DMS53 (cell line): ENCODE measurements around the gene CRISPLD2.
"Not testable (repeated sequence)": the region's sequence is repeated elsewhere in the genome, so short reads cannot be mapped to it uniquely, and the experiment has no call there.

Experiments
- DNase-seq: peaks from one replicate; lab custom pipeline; 2025; lab: John Stamatoyannopoulos, UW

The CRISPLD2 gene

DNA sequence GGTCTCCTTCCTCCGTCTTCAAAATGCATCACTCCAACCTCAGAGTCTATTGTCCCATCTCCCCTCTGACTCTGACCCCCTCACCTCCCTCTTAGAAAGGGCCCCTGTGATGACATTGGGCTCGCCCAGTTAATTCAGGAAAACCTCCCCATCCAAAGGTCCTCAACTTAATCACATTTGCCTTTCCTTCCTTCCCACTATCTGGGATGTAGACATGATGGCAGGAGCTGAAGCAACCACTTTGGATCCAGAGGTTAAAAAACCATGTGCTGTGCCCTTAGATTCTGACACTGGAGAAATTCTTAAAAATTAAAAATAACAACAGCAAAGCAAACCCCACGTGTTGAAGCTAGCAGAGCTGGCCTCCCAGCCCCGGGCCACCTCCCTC lies 111.3 kb downstream of the CRISPLD2 start:
- no peak for DNase-seq

DNA sequence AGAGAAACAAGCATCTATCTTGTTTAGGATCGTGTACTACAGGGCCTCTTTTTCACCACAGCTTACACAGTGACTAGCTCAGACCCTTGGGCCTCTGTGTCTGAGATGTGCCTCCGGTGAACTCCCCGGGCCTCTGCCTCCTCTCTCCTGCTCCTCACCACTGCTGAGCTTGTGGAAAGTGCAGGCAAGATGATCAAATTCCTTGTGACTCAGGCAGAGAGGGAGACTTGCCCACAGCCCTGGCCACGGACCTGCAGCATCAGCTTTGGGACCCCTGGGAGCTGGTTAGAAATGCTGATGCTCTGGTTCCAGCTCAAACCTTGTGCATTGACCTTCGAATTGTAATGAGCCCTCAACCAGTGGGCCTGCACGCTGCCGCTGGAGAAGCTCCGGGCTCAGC lies 111.7 kb downstream of the CRISPLD2 start:
- DNase-seq, result no peak

DNA sequence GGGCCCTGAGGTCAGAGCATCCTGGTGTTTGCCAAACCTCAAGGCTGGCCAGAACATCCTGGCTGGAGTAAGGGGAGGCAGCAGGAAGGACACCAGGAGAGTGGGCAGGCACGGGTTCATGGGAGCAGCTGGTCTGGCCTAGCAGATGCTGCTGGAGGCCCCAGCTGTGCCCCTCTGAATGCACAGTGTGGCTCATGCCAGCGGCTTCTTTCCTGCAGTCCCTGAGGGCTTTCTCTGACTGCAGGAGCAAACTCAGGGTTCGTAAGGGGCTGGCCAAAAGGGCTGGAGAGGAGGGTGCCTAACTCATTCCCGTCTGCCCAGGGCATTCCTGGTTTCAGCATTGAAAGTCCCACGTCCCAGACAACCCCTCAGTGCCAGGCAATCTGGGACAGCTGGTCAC lies 112.9 kb downstream of the CRISPLD2 start:
- DNase-seq, result no peak

DNA sequence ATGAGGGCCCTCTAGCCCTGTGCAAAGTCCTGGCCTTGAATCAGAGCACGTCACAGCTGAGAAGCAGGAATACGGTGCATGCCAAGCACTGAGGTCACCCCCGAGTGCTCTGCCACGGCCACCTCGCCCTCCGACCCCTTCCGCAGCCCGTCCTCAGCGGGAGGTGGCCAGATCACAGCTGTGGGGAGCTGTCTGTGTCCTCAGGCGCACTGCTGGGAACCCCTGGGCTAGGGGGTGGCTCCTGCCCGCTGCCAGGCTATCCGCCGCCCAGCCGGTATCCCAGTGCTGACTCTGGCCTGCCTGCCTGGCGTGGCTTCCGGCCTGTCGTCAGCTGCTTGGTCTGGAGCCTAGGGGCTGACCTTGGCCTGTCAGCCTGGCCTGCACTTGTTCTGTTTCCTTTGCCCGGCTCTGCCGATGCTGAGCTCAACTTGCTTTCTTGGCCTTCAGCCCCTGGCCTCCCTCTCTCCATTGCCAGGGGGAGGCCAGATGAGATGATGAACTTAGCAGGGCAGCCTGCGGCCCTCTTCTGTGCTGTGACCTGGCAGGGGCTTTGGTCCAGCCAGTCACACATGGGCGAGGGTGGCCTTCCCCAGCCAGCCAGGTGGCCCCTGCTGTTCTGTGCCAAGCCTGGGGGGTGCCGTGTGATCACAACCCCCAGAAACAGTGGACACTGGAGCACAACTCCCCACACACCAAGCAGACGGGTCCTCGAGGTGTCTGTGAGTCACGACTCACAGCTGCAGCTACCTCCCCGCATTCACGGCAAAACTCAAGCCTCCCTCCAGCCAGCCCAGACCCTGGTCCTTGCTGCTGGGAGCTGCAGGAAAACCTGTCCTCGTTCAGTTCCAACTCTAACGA lies 114.2 kb downstream of the CRISPLD2 start:
- no peak for DNase-seq

DNA sequence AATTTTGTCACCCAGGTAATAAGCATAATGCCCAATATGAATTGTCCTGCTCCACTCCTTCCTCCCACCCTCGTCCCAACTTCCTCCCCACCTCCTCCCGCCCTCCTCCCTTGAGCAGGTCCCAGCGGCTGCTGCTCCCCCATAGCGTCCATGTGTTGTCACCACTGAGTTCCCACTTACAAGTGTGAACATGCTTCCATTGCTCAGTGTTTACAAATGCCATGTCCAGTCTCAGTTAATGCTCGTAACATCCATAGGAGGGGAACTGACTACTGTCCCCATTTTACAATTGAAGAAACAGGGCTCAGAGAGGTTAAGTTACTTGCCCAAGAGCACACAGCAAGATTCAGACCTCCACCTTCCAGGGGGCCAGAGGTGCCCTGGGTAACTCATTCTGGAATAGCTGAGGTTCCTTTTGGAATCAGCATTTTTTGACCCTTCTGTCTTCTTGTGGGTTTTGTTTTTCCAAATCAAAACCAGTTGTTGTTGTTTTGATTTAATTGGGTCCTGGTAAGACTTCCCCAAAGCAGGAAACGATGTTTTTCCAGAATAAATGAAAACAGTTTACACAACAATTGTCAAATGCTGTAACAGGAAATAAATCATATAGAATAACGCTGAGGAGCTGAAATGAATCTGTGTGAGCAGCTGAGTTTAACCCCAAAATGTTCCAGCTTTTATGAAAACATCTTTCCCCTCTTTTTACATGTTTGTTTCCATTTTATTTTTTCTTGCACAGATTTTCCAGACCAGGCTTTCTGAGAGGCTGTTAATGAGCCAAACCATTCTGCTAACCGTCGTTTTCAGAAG lies 117.6 kb downstream of the CRISPLD2 start:
- DNase-seq, result no peak

DNA sequence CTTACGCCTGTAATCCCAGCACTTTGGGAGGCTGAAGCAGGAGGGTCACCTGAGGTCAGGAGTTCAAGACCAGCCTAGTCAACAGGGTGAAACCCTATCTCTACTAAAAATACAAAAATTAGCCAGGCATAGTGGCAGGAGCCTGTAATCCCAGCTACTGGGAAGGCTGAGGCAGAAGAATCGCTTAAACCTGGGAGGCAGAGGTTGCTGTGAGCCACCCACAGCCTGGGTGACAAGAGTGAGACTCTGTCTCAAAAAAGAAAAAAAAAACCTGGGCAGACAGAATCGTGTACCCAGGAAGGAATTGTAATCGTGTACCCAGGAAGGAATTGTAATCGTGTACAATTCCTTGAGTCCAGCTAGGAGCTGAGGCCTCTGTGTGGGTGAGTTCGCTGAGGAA lies 118.8 kb downstream of the CRISPLD2 start:
- DNase-seq, result not testable (repeated sequence)

DNA sequence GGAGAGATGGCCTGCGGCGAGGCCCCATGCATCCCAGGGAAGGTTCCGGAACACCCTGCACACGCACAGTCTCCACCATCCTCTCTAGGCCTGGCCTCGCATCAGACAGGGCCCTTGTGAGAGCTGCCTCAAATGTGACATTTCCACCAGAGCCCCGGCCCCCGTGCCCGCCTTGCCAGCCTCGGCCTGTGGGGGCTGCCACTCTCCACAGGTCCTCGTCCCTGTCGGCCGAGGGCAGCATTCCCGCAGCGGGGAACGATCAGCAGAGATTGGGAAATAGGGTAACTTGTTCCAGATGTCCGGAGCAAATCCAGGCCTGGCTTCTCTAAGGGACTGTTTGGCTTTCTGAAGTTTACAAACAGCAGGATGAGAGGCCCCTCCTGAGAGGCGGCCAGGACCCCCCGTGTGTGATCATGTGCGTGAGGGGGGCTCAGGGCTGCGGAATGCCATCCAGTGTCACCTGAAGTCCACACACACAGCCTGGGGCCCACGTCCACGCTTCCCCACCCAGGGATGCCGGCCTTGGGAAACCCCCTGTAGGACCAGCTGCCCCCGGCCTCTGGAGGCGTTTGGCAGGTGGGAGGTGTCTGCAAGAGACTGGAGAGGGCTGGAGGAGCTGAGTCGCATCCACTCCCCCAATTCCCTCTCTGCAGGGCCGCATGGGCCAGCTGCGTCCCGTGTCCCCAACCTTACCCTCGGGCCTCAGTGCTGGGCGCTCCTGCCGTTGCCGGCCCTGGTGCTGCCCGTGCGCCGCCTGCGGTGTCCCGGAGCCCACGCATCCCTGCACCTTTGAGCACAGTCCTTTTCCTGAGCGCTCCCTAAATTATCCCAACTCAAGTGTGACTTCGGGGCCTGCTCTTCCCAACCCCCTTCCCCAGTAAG lies 121.1 kb downstream of the CRISPLD2 start:
- DNase-seq, result no peak

DNA sequence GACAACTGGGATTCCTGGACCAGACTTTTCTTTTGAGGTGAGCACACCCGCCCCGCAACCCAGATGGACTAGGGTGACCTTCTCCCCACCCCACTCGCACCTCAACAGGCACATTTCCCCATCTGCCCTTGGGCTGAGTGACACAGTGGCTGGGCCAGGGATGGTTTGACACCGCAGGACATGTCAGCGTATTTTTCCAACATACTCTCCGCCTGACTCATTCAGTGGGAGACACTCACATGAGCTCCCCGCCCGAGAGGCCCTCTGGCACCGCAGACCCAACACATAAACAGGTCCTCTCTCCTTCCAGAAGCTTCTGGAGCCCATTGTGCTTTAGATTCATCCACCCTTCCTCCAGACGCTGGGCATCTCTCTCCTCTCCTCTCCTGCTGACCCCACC lies 122.1 kb downstream of the CRISPLD2 start:
- DNase-seq, result no peak

DNA sequence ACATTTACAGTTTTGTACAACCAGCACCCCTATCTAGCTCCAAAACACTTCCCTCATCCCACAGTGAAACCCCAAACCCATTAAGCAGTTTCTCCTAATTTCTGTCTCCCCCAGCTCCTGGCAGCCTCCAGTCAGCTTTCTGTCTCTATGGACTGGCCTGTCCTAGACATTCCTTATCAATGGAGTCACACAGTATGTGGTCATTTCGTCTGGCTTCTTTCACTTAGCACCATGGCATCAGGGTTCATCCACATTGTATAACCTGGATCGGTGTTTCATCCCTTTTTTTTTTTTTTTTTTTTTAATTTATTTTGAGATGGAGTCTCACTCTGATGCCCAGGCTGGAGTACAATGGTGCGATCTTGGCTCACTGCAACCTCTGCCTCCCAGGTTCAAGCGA lies 123.0 kb downstream of the CRISPLD2 start:
- no peak for DNase-seq

DNA sequence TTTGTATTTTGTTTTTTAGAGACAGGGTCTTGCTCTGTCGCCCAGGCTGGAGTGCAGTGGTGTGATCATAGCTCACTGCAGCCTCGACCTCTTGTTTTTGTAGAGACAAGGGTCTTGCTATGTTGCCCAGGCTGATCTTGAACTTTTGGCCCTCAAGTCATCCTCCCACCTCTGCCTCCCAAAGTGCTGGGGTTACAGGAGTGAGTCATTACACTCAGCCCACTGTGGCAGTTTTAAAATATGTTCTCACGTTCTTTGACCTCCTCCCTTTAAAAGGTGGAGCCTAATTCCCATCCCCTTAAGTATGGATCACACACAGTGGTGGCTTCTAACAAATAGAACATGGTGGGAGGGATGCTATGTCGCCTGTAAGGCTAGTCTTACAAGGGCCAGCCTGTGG lies 123.8 kb downstream of the CRISPLD2 start:
- DNase-seq, result no peak

DNA sequence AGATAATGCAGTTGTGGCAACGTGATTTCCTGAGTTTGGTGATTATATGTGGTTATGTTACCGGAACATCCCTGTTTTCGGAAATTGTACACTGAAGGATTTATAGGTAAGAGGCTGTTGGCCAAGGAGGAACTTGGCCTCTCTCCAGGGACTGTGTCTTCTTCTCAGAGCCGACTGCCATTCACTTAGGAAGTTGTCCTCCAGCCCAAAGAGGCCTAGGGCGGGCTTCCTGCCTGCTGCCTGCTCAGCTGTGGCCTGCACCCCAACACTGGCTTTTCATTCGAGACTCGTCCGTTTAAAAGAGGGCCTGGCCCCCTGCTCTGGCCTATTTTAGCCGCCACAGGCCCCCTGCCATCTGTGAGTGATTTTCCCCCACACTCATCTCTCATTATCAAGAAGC lies 127.2 kb downstream of the CRISPLD2 start:
- DNase-seq, result no peak

DNA sequence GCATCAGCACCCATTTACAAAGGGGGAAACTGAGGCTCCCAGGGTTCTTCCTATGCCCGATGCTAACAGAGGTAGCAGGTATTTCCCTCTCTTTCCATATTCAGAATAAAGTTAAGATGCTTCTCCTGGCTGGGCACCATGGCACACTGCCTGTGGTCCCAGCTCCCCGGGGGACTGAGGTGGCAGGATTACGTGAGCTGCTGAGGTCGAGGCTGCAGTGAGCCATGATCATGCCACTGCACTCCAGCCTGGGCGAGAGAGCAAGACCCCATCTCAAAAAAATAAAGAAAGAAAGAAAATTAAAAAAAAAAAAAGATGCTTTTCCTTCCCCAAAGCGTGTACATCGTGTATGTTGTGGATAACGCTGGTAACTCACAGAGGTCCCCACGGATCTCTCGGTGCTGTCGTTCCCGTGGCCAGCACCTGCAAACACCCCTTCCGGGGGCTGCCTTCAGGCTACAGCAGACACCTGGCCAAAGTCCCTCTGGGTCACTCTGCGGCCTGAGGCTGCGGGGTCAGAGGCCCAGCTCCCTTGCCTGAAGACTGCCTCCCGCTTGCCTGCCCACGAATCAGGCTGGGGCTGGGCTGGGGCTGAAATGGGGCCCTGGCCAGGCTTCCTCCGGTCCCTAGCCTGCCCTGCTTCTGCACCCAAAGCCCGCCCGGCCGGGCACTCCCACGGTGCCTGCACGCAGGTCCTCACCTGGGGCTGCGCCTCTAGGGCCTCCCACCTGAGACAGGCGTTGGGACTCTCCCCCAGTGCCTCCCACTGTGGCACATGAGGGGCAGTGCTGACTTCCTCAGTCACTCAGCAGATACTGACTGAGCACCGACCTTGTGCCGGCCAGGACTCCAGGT lies 128.4 kb downstream of the CRISPLD2 start:
- no peak for DNase-seq

DNA sequence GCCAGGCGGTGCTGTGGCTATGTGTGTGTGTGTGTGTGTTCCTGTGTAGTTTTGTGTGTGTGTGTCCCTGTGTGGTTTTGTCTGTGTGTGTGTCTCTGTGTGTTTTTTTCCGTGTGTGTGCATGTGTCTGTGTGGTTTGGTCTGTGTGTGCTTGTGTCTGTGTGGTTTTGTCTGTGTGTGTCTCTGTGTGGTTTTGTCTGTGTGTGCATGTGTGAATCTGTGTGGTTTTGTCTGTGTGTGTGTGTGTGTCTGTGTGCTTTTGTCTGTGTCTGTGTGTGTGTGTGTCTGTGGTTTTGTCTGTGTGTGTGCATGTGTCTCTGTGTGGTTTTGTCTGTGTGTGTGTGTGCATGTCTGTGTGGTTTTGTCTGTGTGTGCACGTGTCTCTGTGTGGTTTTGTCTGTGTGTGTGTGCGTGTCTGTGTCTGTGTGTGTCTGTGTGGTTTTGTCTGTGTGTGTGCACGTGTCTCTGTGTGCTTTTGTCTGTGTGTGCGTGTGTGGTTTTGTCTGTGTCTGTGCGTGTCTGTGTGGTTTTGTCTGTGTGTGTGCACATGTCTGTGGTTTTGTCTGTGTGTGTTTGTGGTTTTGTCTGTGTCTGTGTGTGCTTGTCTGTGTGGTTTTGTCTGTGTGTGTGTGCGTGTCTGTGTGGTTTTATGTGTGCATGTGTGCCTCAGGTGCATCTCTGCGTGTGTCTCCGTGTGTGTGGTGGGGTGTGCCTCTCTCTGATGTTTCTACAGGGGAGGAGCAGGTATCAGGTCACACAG lies 129.2 kb downstream of the CRISPLD2 start:
- DNase-seq, result no peak

DNA sequence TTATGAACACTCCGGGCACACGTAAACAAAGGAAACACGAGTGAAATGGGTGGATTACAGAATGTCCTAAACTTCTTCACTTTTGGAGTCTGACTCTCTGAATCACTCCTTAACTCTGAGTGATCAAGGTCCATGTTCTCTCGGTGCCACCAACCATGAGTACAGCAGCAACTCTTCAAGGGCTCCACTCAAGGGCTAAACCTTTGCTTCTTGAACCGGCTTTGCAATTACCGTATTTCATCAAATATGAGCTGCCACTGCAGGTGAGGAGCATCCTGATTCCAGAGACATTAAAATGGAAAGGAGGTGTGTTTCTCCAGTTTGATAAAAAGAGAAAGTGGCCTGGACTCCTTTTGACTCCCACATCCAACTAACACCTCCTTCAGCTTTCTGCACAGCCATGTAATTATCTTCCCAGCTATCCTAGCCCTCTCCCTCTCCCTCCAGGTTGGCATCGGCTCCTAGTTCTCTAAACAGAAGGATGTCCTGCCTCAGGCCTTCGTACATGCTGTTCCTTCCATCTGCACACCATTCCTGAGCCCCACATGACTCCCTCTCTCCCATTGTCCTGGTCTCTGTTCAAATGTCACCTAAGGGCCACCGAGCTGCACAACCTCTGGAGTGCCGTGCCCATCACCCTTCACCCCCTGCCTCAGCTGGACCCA lies 130.1 kb downstream of the CRISPLD2 start:
- peak; percentile 23 for DNase-seq

DNA sequence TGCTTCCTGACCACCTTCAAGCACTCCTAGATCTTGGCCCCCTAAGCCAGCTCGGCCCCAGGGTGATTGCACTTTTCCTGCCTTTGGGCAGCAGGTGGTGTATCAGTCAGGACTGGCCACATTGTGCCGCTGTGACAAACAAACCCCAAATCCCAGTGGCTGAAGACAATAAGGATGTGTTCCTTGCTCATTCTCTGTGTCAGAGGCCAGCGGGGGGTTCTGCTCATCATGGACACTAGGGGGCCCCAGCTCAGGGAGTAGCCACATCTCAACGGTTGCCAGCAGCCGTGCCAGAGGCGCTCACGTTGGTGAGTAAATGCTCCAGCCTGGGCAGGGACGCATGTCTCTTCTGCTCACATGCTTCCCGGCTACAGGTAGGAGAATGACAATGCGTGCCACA lies 131.1 kb downstream of the CRISPLD2 start:
- DNase-seq, result peak; percentile 45

DNA sequence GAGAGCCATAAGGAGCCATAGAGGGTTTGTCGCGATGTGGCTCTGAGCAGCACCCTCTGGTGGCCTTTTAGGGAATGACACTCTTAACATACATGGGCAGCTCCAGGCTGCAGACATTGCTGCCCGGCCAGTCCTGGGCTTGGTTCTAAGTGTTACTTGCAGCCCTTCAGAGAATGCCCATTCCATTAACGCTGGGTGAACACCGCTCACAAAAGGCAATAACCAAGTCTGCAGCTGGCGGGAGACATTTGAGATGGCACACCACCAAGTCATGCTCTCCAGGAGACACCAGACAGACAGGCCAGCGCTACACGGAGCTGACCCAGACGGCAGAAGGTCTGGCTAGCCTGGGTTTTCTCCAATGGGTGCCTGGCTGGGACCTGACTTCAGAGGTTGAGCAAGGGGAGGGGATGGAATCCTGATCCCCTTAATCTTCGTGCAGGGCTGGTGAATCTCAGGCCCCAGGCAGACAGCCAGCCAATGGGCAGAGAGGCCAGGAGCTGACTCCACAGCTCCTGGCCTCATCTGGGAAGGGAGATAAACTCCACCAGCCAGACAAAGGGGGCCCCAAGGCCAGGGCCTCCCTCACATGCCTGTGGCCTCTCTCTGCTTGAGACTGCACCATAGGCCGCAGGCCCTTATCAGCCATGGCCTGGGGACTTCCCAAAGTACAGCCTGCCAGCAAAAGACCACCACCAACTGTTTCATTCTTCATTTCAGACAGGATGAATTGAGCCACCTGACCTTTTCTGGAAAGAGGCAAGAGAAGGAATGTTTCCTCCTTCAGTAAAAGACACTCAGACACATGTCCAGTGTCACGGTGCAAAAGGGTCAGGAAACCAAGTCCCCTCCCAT lies 132.8 kb downstream of the CRISPLD2 start:
- peak; percentile 87 for DNase-seq

DNA sequence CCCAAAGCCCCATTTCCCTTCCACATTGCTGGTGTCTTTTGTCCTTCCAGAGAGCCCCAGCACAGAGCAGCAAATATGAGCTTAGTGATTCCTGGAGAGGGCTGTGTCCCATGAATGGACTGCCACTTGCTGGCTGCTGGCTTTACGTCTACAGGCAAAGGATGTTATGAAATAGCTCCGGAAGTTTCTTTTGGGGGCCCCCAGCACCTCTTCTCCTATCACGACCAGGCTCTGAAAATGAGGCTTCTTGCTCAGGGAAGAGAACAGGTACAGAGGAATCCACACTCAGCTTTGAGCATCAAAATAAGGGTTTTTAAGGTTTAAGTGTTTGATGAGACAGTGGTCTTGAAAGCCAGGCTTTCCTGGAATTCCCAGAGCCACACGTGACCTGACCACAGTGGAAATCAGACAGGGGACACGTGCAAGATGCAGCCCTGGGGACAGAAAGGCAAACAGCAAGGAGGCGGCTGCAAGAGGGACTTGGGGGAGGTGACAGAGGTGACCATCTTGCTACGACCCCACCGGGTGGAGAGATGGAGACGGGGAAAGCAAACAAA lies 133.5 kb downstream of the CRISPLD2 start:
- DNase-seq, result no peak

DNA sequence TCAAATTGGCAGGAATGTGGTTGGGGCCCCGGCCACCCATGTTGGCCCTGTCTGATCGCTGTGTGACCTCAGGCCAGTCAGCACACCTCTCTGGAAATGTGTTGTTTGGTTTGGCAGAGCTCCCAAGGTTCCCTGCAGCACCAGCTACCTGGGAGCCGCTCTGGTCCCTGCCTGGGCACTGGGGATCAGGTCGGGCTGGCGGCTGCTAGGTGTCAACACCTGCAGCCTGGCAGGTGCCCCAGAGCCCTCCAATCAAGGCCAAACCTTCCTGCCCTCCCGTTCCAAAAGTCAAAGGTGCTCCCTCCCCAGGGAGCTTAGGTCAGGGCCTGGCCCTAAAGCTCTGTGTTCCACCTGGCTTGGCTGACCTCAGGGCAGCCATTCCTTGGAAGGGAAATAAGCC lies 135.6 kb downstream of the CRISPLD2 start:
- DNase-seq, result peak; percentile 13

DNA sequence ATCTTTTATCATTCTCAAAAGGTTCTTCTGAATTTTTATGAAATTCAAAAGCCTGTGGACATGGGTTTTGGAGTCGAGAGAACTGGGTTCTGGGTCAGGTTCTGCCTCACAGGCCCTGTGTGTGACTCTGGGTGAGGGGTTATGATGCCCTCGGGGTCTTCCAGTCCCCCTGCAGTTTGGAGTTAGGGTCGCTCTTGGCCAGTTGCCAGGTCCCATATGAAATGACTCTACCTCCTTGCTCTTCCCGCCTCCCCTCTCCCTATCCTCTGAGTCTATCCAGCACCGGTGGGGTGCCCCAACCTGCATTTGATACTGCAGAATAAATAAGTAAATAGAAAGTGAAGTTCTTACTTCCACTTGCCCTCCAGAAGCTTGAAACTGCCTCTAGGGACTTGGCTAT lies 137.4 kb downstream of the CRISPLD2 start:
- no peak for DNase-seq
